ENCODE results near the gene EXOC8.

The EXOC8 gene

GRCh38 chr1:231286603-231287002, 51.0 kb downstream of the EXOC8 start:
- Histone ChIP-seq H3K9me3 (ENCODE audit: control insufficient read depth, low read length) (no peaks in the 10 kb centered on the region), H3K27me3 (ENCODE audit: control insufficient read depth, insufficient read depth, low read length, poor library complexity, severe bottlenecking) (no peaks in the 10 kb centered on the region), H3K27ac (ENCODE audit: insufficient read depth, low read depth, low read length, poor library complexity, severe bottlenecking) (no peak overlapping the region), H3K4me3 (ENCODE audit: insufficient read depth, low read depth, low read length) (no peak overlapping the region), H3K36me3 (ENCODE audit: control insufficient read depth, insufficient read depth, low read length) (no peaks in the 10 kb centered on the region), H3K4me1 (ENCODE audit: control insufficient read depth, insufficient read depth, low read length) (no peaks in the 10 kb centered on the region)
- WGBS, 2 experiments: 93 to 96% methylated on average over 6 of the region's 6 CpGs

GRCh38 chr1:231284441-231284840, 53.2 kb downstream of the EXOC8 start:
- 85 to 94% methylated on average over 5 to 6 of the region's 6 CpGs for WGBS, 2 experiments
- Histone ChIP-seq H3K27me3 (ENCODE audit: control insufficient read depth, insufficient read depth, low read length, poor library complexity, severe bottlenecking) (no peaks in the 10 kb centered on the region), H3K27ac (ENCODE audit: insufficient read depth, low read depth, low read length, poor library complexity, severe bottlenecking) (no peak overlapping the region), H3K9me3 (ENCODE audit: control insufficient read depth, low read length) (no peaks in the 10 kb centered on the region), H3K4me3 (ENCODE audit: insufficient read depth, low read depth, low read length) (no peak overlapping the region), H3K36me3 (ENCODE audit: control insufficient read depth, insufficient read depth, low read length) (no peaks in the 10 kb centered on the region), H3K4me1 (ENCODE audit: control insufficient read depth, insufficient read depth, low read length) (no peaks in the 10 kb centered on the region)
